GM10248 (cell line): Measurements from ENCODE around the gene STEAP3.

Experiments
- CTCF ChIA-PET: fragments of 300-600 bp; sonication (Branson Sonifier 250); formaldehyde crosslinking; extraction: SDS; loops from one replicate; lab custom pipeline; 2021; ENCODE audit warnings: antibody characterized with exemption; lab: Yijun Ruan, JAX
- POLR2A ChIA-PET: fragments of 350-650 bp; sonication (Branson Sonifier 250); formaldehyde crosslinking; extraction: SDS; loops from one replicate; lab custom pipeline; 2020; ENCODE audit warnings: antibody characterized with exemption; lab: Yijun Ruan, JAX
- DNase-seq: peaks from one replicate; pipeline ENCODE4 v3.0.0; 2012; ENCODE audit errors: extremely low spot score
- CTCF ChIP-seq: IDR thresholded peaks from 2 replicates; pipeline ENCODE4 v1.5.1; 2012; ENCODE audit warnings: mild to moderate bottlenecking, low read depth; ENCODE audit errors: extremely low read depth, missing control alignments, control extremely low read depth

Gene STEAP3

DNA sequence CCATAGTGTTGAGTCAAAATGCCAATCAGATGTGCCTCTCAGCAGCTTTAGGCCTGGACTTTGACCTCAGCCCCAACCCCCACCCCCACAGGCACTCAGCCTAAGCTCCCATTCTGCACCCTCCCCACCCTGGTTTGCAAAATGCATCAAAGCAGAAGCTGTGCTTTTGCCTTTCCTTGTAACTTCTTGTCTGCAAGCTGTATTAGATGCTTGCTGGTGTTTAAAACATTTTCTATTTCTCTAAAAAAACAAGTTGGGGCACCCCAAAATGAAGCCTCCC, 26.6 kb upstream of the STEAP3 start:
- POLR2A ChIA-PET: no interaction called here
- no peak for DNase-seq
- CTCF ChIA-PET: interaction anchor here (1.0 to 1.4 kb wide), 3 partner anchors 10 to 23 kb away, joined by 3 to 4 read pairs (median 3); no protein-coding TSS in a partner anchor
- TF ChIP-seq CTCF: no peak

- no peak for TF ChIP-seq CTCF
- POLR2A ChIA-PET: no interaction called here
- DNase-seq: no peak
- CTCF ChIA-PET: interaction anchor here (1.0 to 1.9 kb wide), 5 partner anchors 10 to 316 kb away, joined by 3 to 5 read pairs (median 3); no protein-coding TSS in a partner anchor
Observed at GRCh38 chr2:119197529-119198239, 25.9 kb upstream of the STEAP3 start.

DNA sequence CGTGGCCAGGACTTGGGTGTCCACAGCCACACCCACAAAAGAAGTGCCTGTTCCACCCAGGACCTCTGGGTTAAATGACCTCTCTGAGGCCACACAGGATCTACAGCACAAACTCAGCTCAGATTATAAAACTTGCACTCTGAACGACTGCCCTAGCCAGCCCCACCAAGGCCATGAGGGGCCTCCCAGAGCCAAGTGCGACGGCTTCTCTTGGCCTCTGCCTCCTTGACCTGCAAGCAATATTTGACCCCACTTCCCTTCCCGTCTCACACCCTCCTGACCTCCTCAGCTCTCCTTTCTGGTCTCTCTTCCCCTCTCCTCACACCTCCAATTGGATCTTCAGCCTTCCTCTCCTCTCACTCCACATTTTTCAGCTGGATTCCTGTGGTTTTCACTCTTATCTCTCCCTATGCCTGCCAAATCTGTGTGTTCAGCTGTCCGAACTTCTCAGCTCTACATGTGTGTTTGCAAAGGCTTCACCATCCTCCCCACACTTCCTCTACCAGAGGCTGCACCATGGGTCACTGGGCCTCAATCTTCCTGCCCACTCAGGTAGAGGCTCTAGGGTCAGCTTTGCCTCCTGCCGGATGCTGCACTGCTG, 25.3 kb upstream of the STEAP3 start:
- ChIA-PET POLR2A (no interaction called here), CTCF (interaction anchor here (1.2 to 1.9 kb wide), 2 partner anchors 16 to 317 kb away, joined by 3 to 5 read pairs; no protein-coding TSS in a partner anchor)
- no peak for TF ChIP-seq CTCF
- no peak for DNase-seq

DNA sequence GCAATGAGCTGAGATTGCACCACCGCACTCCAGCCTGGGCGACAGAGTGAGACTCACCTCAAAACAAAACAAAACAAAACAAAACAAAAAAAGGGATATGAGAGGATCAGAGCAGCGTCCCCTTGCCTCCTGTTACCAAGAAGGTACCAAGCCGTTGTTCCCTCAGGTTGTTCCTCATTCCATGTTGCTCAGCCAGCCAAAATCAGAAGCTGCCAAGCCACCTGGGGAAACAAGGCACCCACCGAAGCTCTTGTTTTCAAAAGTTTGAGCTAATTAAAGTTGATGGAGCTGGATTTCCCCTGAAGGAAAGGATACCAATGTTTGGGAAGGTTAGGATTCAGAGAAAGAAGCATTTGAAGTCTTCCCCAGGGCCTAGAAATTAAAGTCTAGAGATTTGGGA, 21.8 kb upstream of the STEAP3 start:
- ChIA-PET CTCF (no interaction called here), POLR2A (interaction anchor here (0.9 kb wide), 1 partner anchor 32 kb away, joined by 3 read pairs; no protein-coding TSS in a partner anchor)
- DNase-seq: no peak
- TF ChIP-seq CTCF: no peak

GRCh38 chr2:119202610-119203310, 20.9 kb upstream of the STEAP3 start:
- no peak for DNase-seq
- POLR2A ChIA-PET: interaction anchor here (0.9 kb wide), 1 partner anchor 31 kb away, joined by 3 read pairs; no protein-coding TSS in a partner anchor
- no peak for TF ChIP-seq CTCF
- CTCF ChIA-PET: interaction anchor here (1.0 kb wide), 1 partner anchor 9 kb away, joined by 3 read pairs; no protein-coding TSS in a partner anchor

GRCh38 chr2:119204525-119204924, 19.1 kb upstream of the STEAP3 start:
- ChIA-PET POLR2A (no interaction called here), CTCF (no interaction called here)
- TF ChIP-seq CTCF: no peak
- no peak for DNase-seq
